Transverse colon (tissue), 4 donors: ENCODE results near the gene SPTBN1. TPM values are rescaled to one million over a fixed set of nuclear protein-coding genes. Genes with fewer than 3 reads are reported as not detected.

ENCODE experiments used
- DNase-seq: peaks from one replicate; pipeline ENCODE4 v3.0.0-alpha.2; 2019
- H3K27ac ChIP-seq, 4 donors: fragments of 200-600 bp; sonication (generic); 2 replicates each; pipeline ENCODE4 v1.5.1; 2016 to 2018; ENCODE audit warnings: inconsistent platforms in 4 of 4
- H3K27me3 ChIP-seq: fragments of 200-600 bp; sonication (generic); 2 replicates; pipeline ENCODE4 v1.5.1; 2017; ENCODE audit warnings: inconsistent platforms
- H3K36me3 ChIP-seq, 4 donors: fragments of 200-600 bp; sonication (generic); 2 replicates each; pipeline ENCODE4 v1.5.1; 2017 to 2019; ENCODE audit warnings: inconsistent platforms in 4 of 4
- H3K4me1 ChIP-seq, 4 donors: fragments of 200-600 bp; sonication (generic); 2 replicates each; pipeline ENCODE4 v1.5.1; 2017 to 2020; ENCODE audit warnings: inconsistent platforms in 4 of 4
- H3K4me3 ChIP-seq, 4 donors: fragments of 200-600 bp; sonication (generic); 1 replicate in 1 of 4; 2 replicates in 3 of 4; pipeline versions ENCODE4 v1.5.1 to v1.6.1; 2017 to 2019; ENCODE audit warnings: inconsistent platforms in 4 of 4
- H3K9me3 ChIP-seq, 2 donors: fragments of 200-600 bp; sonication (generic); 2 replicates each; pipeline ENCODE4 v1.5.1; 2017 to 2019; ENCODE audit warnings: inconsistent platforms in 2 of 2
- CTCF ChIP-seq, 5 experiments: fragments of 200-600 bp in 3 of 5; fragments of 450-650 bp in 2 of 5; sonication (generic) in 3 of 5; IDR thresholded peaks; 1 replicate in 2 of 5; 2 replicates in 3 of 5; pipeline ENCODE4 v1.5.1; 2016 to 2017; ENCODE audit warnings: antibody characterized with exemption in 5 of 5, inconsistent platforms in 3 of 5, mild to moderate bottlenecking in 2 of 5, moderate library complexity in 1 of 5
- EP300 ChIP-seq: sonication (generic); formaldehyde crosslinking; IDR thresholded peaks from one replicate; pipeline ENCODE4 v1.6.1; 2017; ENCODE audit warnings: antibody characterized with exemption, low read depth
- POLR2A ChIP-seq: fragments of 450-650 bp; IDR thresholded peaks from one replicate; pipeline ENCODE4 v1.6.1; 2016; ENCODE audit warnings: antibody characterized with exemption, mild to moderate bottlenecking, moderate library complexity
- POLR2AphosphoS5 ChIP-seq, 3 donors: sonication (generic); formaldehyde crosslinking; IDR thresholded peaks; one replicate each; pipeline ENCODE4 v1.6.1; 2016; ENCODE audit warnings: antibody characterized with exemption in 3 of 3
- WGBS, 2 donors: methylation state at CpG; one replicate each; pipeline ENCODE4 v1.1.5; 2018; ENCODE audit warnings: low coverage in 1 of 2; 5-methylcytosine and 5-hydroxymethylcytosine counted together
- in situ Hi-C, 4 donors: fragments of 200-750 bp; cut with MboI; loops; one replicate each; pipeline versions ENCODE4 v1.15.0 to v1.15.1; 2017; ENCODE audit warnings: low sequenced_read_pairs in 3 of 4, low pct_ligation_motif_present in 1 of 4, low pct_unique_long_range_greater_than_20kb in 1 of 4
- intact Hi-C: fragments of 100-400 bp; cut with DNase I; formaldehyde crosslinking; loops from one replicate; pipeline ENCODE4 v1.15.1; 2023; ENCODE audit warnings: low total_unique reads
- total RNA-seq, 4 donors: library from RNA; depleted of rRNA; stranded (reverse); fragments of >200 nt; gene quantifications; one replicate each; pipeline ENCODE4 v1.1.0, GENCODE V29; 2016

The SPTBN1 gene
- total RNA-seq, 4 donors from 2014 or later: 269 to 301 (median 285) TPM

GRCh38 chr2:54518430-54518829 is 62.3 kb downstream of the SPTBN1 start:
- no peak for DNase-seq
- Histone ChIP-seq H3K36me3 (no peaks in the 10 kb centered on the region), H3K27ac (no peak overlapping the region), H3K9me3 (no peaks in the 10 kb centered on the region), H3K4me3 (no peak overlapping the region), H3K27me3 (no peaks in the 10 kb centered on the region), H3K4me1 (peaks cover 0 to 7% (median 5%) of the 10 kb centered on the region in 4 donors)
- intact Hi-C loops (loop anchor here (5.0 kb wide), 1 partner anchor 756 kb away; no protein-coding TSS in a partner anchor), in situ Hi-C loops (loop anchor here in 3 of 4 donors (25.0 kb wide), 4 partner anchors 119 to 669 kb away; partner anchors contain the start of gene ACYP2 (in 1 of the 3))
- 49 to 51% methylated on average over 2 of the region's 2 CpGs for WGBS, 2 donors
- TF ChIP-seq POLR2AphosphoS5 (IDR thresholded peaks at IDR 0.05) (no peak), POLR2A (no peak), CTCF (IDR thresholded peaks at IDR 0.05) (no peak), EP300 (no peak)

GRCh38 chr2:54519841-54520459 is 63.8 kb downstream of the SPTBN1 start:
- H3K4me3 ChIP-seq: no peak overlapping the region
- H3K4me1 ChIP-seq: peaks cover 0 to 12% (median 8%) of the 10 kb centered on the region in 4 donors
- no peak overlapping the region for H3K27ac ChIP-seq
- in situ Hi-C loops (loop anchor here in 3 of 4 donors (10.0 to 25.0 kb wide), 6 partner anchors 117 to 667 kb away; partner anchors contain the start of gene ACYP2 (in 1 of the 3)), intact Hi-C loops (loop anchor here (5.0 to 10.0 kb wide), 2 partner anchors 185 to 758 kb away; no protein-coding TSS in a partner anchor)
- WGBS, 2 donors: 65 to 74% methylated on average over 12 of the region's 12 CpGs
- no peak for TF ChIP-seq POLR2A
- no peaks in the 10 kb centered on the region for H3K27me3 ChIP-seq
- no peaks in the 10 kb centered on the region for H3K36me3 ChIP-seq
- no peak for DNase-seq
- H3K9me3 ChIP-seq: no peaks in the 10 kb centered on the region

- Histone ChIP-seq H3K4me3 (no peak overlapping the region), H3K9me3 (no peaks in the 10 kb centered on the region), H3K4me1 (peaks cover 0 to 13% (median 8%) of the 10 kb centered on the region in 4 donors), H3K36me3 (no peaks in the 10 kb centered on the region), H3K27ac (no peak overlapping the region), H3K27me3 (no peaks in the 10 kb centered on the region)
- in situ Hi-C loops: loop anchor here in 3 of 4 donors (10.0 to 25.0 kb wide), 6 partner anchors 117 to 667 kb away; partner anchors contain the start of gene ACYP2 (in 1 of the 3)
- DNase-seq: no peak
- TF ChIP-seq POLR2AphosphoS5 (IDR thresholded peaks at IDR 0.05) (no peak), EP300 (no peak), CTCF (IDR thresholded peaks at IDR 0.05) (no peak), POLR2A (no peak)
- intact Hi-C loops: loop anchor here (10.0 kb wide), 1 partner anchor 184 kb away; no protein-coding TSS in a partner anchor
- WGBS, 2 donors: 53% methylated on average over 3 of the region's 3 CpGs; no CpG with 5 or more reads in 1 of the 2 donors
Measured at GRCh38 chr2:54520687-54521086, 64.6 kb downstream of the SPTBN1 start.

- in situ Hi-C loops: loop anchor here in 3 of 4 donors (10.0 to 25.0 kb wide), 6 partner anchors 115 to 665 kb away; partner anchors contain the start of gene ACYP2 (in 1 of the 3)
- no peaks in the 10 kb centered on the region for H3K27me3 ChIP-seq
- peaks cover 0 to 13% (median 8%) of the 10 kb centered on the region in 4 donors for H3K4me1 ChIP-seq
- WGBS, 2 donors: 28 to 30% methylated on average over 5 of the region's 5 CpGs
- peaks cover 0 to 4% (median 0%) of the 10 kb centered on the region in 4 donors for H3K36me3 ChIP-seq
- no peak overlapping the region for H3K4me3 ChIP-seq
- intact Hi-C loops: loop anchor here (10.0 kb wide), 1 partner anchor 182 kb away; no protein-coding TSS in a partner anchor
- peak; percentile 67 for DNase-seq
- no peaks in the 10 kb centered on the region for H3K9me3 ChIP-seq
- H3K27ac ChIP-seq: no peak overlapping the region
- TF ChIP-seq CTCF (IDR thresholded peaks at IDR 0.05) (peak; percentile 56 to 81 (median 67)), POLR2A (no peak), EP300 (no peak)
Measured at GRCh38 chr2:54522624-54523281, 66.6 kb downstream of the SPTBN1 start.
